ENCODE results near the gene DRC7. TPM values are rescaled to one million over a fixed set of nuclear protein-coding genes. Genes with fewer than 3 reads are reported as not detected.
"Not testable (repeated sequence)": the region's sequence is repeated elsewhere in the genome, so short reads cannot be mapped to it uniquely, and the experiment has no call there.

The DRC7 gene
- total RNA-seq, 2 donors from 2014 or later, result not detected

GRCh38 chr16:57708168-57708567 is 13.6 kb downstream of the DRC7 start:
- no peaks in the 10 kb centered on the region for H3K4me1 ChIP-seq
- H3K27ac ChIP-seq, result no peak overlapping the region
- no peaks in the 10 kb centered on the region for H3K36me3 ChIP-seq
- DNase-seq (ENCODE audit: low spot score), result no peak
- TF ChIP-seq CTCF (IDR thresholded peaks at IDR 0.05), result no peak
- H3K4me3 ChIP-seq, result no peak overlapping the region
- H3K27me3 ChIP-seq, result no peaks in the 10 kb centered on the region
- H3K9me3 ChIP-seq, result no peaks in the 10 kb centered on the region

DNA sequence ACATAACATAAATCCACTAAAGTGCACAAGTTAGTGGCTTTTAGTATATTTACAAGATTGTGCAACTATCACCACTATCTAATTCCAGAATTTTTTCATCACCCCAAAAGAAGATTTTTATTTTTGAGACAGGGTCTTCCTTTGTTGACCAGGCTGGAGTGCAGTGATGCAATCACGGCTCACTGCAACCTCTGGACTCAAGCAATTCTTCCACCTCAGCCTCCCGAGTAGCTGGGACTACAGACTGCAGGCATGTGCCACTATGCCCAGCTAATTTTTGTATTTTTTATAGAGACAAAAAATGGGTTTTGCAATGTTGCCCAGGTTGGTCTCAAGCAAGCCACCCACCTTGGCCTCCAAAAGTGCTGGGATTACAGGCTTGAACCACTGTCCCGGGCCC is 15.1 kb downstream of the DRC7 start:
- no peaks in the 10 kb centered on the region for H3K36me3 ChIP-seq
- TF ChIP-seq CTCF (IDR thresholded peaks at IDR 0.05), result no peak

DNA sequence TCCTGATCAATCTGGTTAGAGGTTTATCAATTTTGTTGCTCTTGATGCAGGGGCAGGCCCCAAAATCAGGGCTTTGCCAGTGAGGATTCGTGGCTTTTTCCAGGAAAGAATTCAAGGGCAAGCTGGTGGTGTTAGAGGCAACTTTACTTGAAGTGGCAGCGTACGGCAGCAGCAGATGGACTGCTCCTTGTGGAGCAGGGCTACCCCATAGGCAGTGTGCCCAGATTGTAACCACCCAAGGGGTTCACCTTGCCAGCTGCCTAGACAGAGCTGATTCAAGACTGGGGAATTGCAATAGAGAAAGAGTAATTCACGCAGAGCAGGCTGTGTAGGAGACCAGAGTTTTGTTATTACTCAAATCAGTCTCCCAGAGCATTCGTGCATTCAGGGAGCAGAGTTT is 16.7 kb downstream of the DRC7 start:
- H3K4me3 ChIP-seq, result no peak overlapping the region
- H3K9me3 ChIP-seq, result no peaks in the 10 kb centered on the region
- DNase-seq (ENCODE audit: low spot score), result no peak
- no peaks in the 10 kb centered on the region for H3K27me3 ChIP-seq
- H3K27ac ChIP-seq, result no peak overlapping the region
- no peak for TF ChIP-seq CTCF (IDR thresholded peaks at IDR 0.05)
- H3K4me1 ChIP-seq, result no peaks in the 10 kb centered on the region
- no peaks in the 10 kb centered on the region for H3K36me3 ChIP-seq

More for the DNA sequence above, 15.1 kb downstream of the DRC7 start:
- DNase-seq (ENCODE audit: low spot score), result no peak
- H3K27ac ChIP-seq, result no peak overlapping the region
- no peak overlapping the region for H3K4me3 ChIP-seq
- no peaks in the 10 kb centered on the region for H3K4me1 ChIP-seq
- H3K9me3 ChIP-seq, result no peaks in the 10 kb centered on the region
- H3K27me3 ChIP-seq, result no peaks in the 10 kb centered on the region

- no peaks in the 10 kb centered on the region for H3K4me1 ChIP-seq
- no peak overlapping the region for H3K4me3 ChIP-seq
- TF ChIP-seq CTCF (IDR thresholded peaks at IDR 0.05), result no peak
- no peaks in the 10 kb centered on the region for H3K27me3 ChIP-seq
- H3K9me3 ChIP-seq, result no peaks in the 10 kb centered on the region
- no peak for DNase-seq (ENCODE audit: low spot score)
- H3K36me3 ChIP-seq, result no peaks in the 10 kb centered on the region
- H3K27ac ChIP-seq, result no peak overlapping the region
Measured at GRCh38 chr16:57711993-57712392, 17.4 kb downstream of the DRC7 start.

DNA sequence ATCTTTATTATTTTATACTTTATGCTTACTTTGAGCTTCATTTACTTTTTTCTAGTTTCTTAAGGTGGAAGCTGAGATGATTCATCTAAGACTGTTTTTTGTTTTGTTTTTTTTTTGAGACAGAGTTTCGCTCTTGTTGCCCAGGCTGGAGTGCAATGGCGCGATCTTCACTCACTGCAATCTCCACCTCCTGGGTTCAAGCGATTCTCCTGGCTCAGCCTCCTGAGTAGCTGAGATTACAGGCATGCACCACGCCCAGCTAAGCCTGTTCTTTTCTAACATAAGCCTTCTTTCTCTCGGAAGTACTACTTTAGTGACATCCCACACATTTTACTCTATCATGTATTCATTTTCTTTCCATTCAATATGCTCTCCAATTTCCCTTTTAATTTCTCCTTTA is 18.0 kb downstream of the DRC7 start:
- H3K9me3 ChIP-seq; DNase-seq (ENCODE audit: low spot score); H3K36me3 ChIP-seq: not testable (repeated sequence)

DNA sequence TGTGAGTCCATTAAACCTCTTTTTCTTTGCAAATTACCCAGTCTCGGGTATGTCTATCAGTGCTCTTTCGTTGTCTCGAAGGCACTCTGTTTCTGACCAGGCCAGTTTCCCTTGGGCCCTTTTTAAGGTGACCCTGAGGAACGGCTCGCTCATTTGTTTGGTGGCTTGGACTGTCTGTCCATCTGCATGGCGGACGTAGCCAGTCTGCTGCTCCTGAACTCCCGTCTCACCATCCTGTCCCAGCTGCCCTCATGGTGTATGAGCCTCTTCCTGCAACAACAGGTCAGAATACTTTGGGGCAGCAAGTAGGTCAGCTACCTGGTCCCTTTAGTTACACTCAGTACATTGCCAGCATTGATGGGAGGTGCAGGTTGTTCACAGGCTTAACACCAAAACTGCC is 19.0 kb downstream of the DRC7 start:
- Histone ChIP-seq H3K36me3 (no peaks in the 10 kb centered on the region), H3K4me3 (no peak overlapping the region), H3K27me3 (no peaks in the 10 kb centered on the region), H3K4me1 (no peaks in the 10 kb centered on the region), H3K9me3 (no peaks in the 10 kb centered on the region), H3K27ac (no peak overlapping the region)
- no peak for TF ChIP-seq CTCF (IDR thresholded peaks at IDR 0.05)
- no peak for DNase-seq (ENCODE audit: low spot score)

More for the DNA sequence above, 18.0 kb downstream of the DRC7 start:
- H3K4me1 ChIP-seq, H3K27ac ChIP-seq, H3K27me3 ChIP-seq, H3K4me3 ChIP-seq: not testable (repeated sequence)
